Neuronal stem cell (in vitro differentiated cells): ENCODE measurements around the gene RASAL2.

Experiments
- DNase-seq: peaks from one replicate; pipeline ENCODE4 v3.0.0-alpha.2; 2013; ENCODE audit warnings: low spot score
- H2AFZ ChIP-seq: one replicate; pipeline ENCODE4 v1.6.1; 2013; ENCODE audit warnings: mild to moderate bottlenecking, low read length, inconsistent platforms
- H2AK5ac ChIP-seq: 2 replicates; pipeline ENCODE4 v1.6.1; 2013; ENCODE audit warnings: low read depth, mild to moderate bottlenecking, inconsistent platforms, low read length, moderate library complexity, mixed read lengths
- H2BK120ac ChIP-seq: 2 replicates; pipeline ENCODE4 v1.6.1; 2013; ENCODE audit warnings: low read depth, mild to moderate bottlenecking, inconsistent platforms, low read length, moderate library complexity, mixed read lengths
- H2BK12ac ChIP-seq: one replicate; pipeline ENCODE4 v1.6.1; 2013; ENCODE audit warnings: low read length, inconsistent platforms
- H2BK15ac ChIP-seq: 2 replicates; pipeline ENCODE4 v1.6.1; 2013; ENCODE audit warnings: mild to moderate bottlenecking, low read length, inconsistent platforms, mixed read lengths
- H2BK5ac ChIP-seq: one replicate; pipeline ENCODE4 v1.6.1; 2013; ENCODE audit warnings: inconsistent platforms, mild to moderate bottlenecking, low read length, moderate library complexity
- H3K14ac ChIP-seq: one replicate; pipeline ENCODE4 v1.6.1; 2013; ENCODE audit warnings: low read length, inconsistent platforms
- H3K18ac ChIP-seq: 2 replicates; pipeline ENCODE4 v1.6.1; 2013; ENCODE audit warnings: low read length, inconsistent platforms
- H3K23ac ChIP-seq: 2 replicates; pipeline ENCODE4 v1.6.1; 2013; ENCODE audit warnings: low read depth, mild to moderate bottlenecking, mixed read lengths, low read length, inconsistent platforms; ENCODE audit not compliant: poor library complexity
- H3K27ac ChIP-seq: replicated peaks from 3 replicates; pipeline ENCODE4 v1.5.1; 2013; ENCODE audit warnings: low read length, inconsistent platforms
- H3K27me3 ChIP-seq, 3 experiments: 2 replicates each; pipeline ENCODE4 v1.6.1; 2013; ENCODE audit warnings: low read length in 3 of 3, mild to moderate bottlenecking in 2 of 3, inconsistent platforms in 1 of 3, low read depth in 1 of 3, mixed read lengths in 1 of 3, moderate library complexity in 1 of 3; ENCODE audit not compliant: control insufficient read depth in 3 of 3, insufficient read depth in 3 of 3
- H3K36me3 ChIP-seq, 2 donors: replicated peaks in 1 of 2; 2 replicates each; pipeline ENCODE4 v1.6.1; 2013; ENCODE audit warnings: low read length in 2 of 2; ENCODE audit not compliant: control insufficient read depth in 2 of 2, insufficient read depth in 2 of 2
- H3K4ac ChIP-seq: 2 replicates; pipeline ENCODE4 v1.6.1; 2013; ENCODE audit warnings: inconsistent platforms, mild to moderate bottlenecking, low read length, moderate library complexity
- H3K4me1 ChIP-seq, 2 donors: 1 replicate in 1 of 2; 2 replicates in 1 of 2; pipeline ENCODE4 v1.6.1; 2013; ENCODE audit warnings: low read length in 2 of 2, low read depth in 1 of 2; ENCODE audit not compliant: control insufficient read depth in 2 of 2, insufficient read depth in 1 of 2
- H3K4me2 ChIP-seq: one replicate; pipeline ENCODE4 v1.6.1; 2013; ENCODE audit warnings: mild to moderate bottlenecking, low read length, inconsistent platforms; ENCODE audit not compliant: insufficient read depth, poor library complexity, severe bottlenecking
- H3K4me3 ChIP-seq, 2 donors: 2 replicates each; pipeline ENCODE4 v1.5.1; 2013; ENCODE audit warnings: low read length in 2 of 2, mild to moderate bottlenecking in 2 of 2, inconsistent platforms in 1 of 2, moderate library complexity in 1 of 2
- H3K79me1 ChIP-seq: one replicate; pipeline ENCODE4 v1.6.1; 2013; ENCODE audit warnings: low read depth, mild to moderate bottlenecking, inconsistent platforms, low read length, moderate library complexity
- H3K9ac ChIP-seq: one replicate; pipeline ENCODE4 v1.6.1; 2013; ENCODE audit warnings: mild to moderate bottlenecking, low read depth, low read length, inconsistent platforms; ENCODE audit not compliant: poor library complexity
- H3K9me3 ChIP-seq, 2 donors: replicated peaks in 1 of 2; 2 replicates each; pipeline versions ENCODE3 to v1.6.1; 2013; ENCODE audit warnings: low read length in 2 of 2, mild to moderate bottlenecking in 2 of 2, inconsistent platforms in 1 of 2, low read depth in 1 of 2, mixed read lengths in 1 of 2, moderate library complexity in 1 of 2; ENCODE audit not compliant: control insufficient read depth in 2 of 2, insufficient read depth in 1 of 2
- H4K8ac ChIP-seq: one replicate; pipeline ENCODE4 v1.6.1; 2013; ENCODE audit warnings: low read depth, mild to moderate bottlenecking, inconsistent platforms, low read length, moderate library complexity
- H4K91ac ChIP-seq: one replicate; pipeline ENCODE4 v1.6.1; 2013; ENCODE audit warnings: low read length, low read depth, mild to moderate bottlenecking, inconsistent platforms; ENCODE audit not compliant: poor library complexity
- WGBS, 2 donors: extraction: QIAGEN DNeasy Blood & Tissue Kit; methylation state at CpG; one replicate each; pipeline ENCODE4 v1.1.7; 2013; ENCODE audit warnings: missing lambda C conversion rate in 2 of 2, mixed read lengths in 1 of 2; ENCODE audit not compliant: insufficient read length in 2 of 2, insufficient replicate concordance in 1 of 2; ENCODE audit errors: extremely low coverage in 2 of 2; 5-methylcytosine and 5-hydroxymethylcytosine counted together

Gene RASAL2

GRCh38 chr1:178094739-178095645 lies 1.1 kb downstream of the RASAL2 start:
- H3K4me2 ChIP-seq: peak overlapping the region; percentile 58
- H2BK5ac ChIP-seq: no peak overlapping the region
- WGBS, 2 donors: no CpG with 5 or more reads among the region's 11 CpGs
- peak overlapping the region; percentile 97 for H3K9ac ChIP-seq
- H3K23ac ChIP-seq: no peak overlapping the region
- H4K91ac ChIP-seq: no peak overlapping the region
- no peaks in the 10 kb centered on the region for H3K9me3 ChIP-seq
- no peak overlapping the region for H2BK120ac ChIP-seq
- DNase-seq: no peak
- H2AFZ ChIP-seq: peak overlapping the region; percentile 98
- H2AK5ac ChIP-seq: no peak overlapping the region
- no peak overlapping the region for H3K4ac ChIP-seq
- H2BK12ac ChIP-seq: no peak overlapping the region
- H3K27ac ChIP-seq: peak overlapping the region; percentile 95
- H3K27me3 ChIP-seq: no peaks in the 10 kb centered on the region
- H3K79me1 ChIP-seq: peaks cover 2% of the 10 kb centered on the region
- H3K14ac ChIP-seq: peak overlapping the region; percentile 3
- peak overlapping the region; percentile 65 to 99 for H3K4me3 ChIP-seq
- H3K18ac ChIP-seq: peak overlapping the region; percentile 95
- H3K4me1 ChIP-seq: peaks cover 3 to 7% of the 10 kb centered on the region in 2 donors
- H4K8ac ChIP-seq: no peak overlapping the region
- H2BK15ac ChIP-seq: no peak overlapping the region
- H3K36me3 ChIP-seq: no peaks in the 10 kb centered on the region

- DNase-seq: no peak
- Histone ChIP-seq H3K36me3 (no peaks in the 10 kb centered on the region), H3K4me1 (peaks cover 5 to 7% of the 10 kb centered on the region in 2 donors), H3K14ac (no peak overlapping the region), H3K27me3 (no peaks in the 10 kb centered on the region), H2BK5ac (no peak overlapping the region), H2BK15ac (no peak overlapping the region), H2BK120ac (no peak overlapping the region), H2AFZ (no peak overlapping the region), H3K27ac (no peak overlapping the region), H4K91ac (no peak overlapping the region), H4K8ac (no peak overlapping the region), H3K9ac (no peak overlapping the region), H3K4me2 (no peak overlapping the region), H3K9me3 (no peaks in the 10 kb centered on the region), H3K4me3 (no peak overlapping the region), H3K4ac (no peak overlapping the region), H3K79me1 (peaks cover 2% of the 10 kb centered on the region), H2BK12ac (no peak overlapping the region), H3K23ac (no peak overlapping the region), H2AK5ac (no peak overlapping the region), H3K18ac (no peak overlapping the region)
- WGBS, 2 donors: no CpG with 5 or more reads among the region's 3 CpGs
Observed at GRCh38 chr1:178096421-178096820, 2.5 kb downstream of the RASAL2 start.

DNA sequence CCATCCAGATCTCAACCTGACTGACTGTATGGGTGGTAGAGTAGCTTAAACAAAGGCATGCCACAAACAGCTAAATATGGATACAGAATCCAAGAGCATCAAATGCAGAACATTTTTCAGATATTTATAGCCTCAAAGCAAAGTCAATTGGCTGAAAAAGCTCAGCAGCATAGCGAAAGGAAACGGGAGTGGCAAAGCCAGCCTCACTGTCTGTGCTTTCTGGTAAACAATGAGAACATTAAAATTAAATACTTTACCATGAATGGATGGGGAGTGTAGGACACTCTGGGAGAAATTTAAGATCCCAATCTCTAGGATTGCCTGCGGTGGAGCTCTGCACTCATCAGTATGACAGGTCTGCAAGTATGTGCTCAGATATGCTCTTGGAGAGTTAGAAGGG lies 4.4 kb downstream of the RASAL2 start:
- no CpG with 5 or more reads among the region's 3 CpGs for WGBS, 2 donors
- H2AK5ac ChIP-seq: no peak overlapping the region
- no peaks in the 10 kb centered on the region for H3K9me3 ChIP-seq
- no peaks in the 10 kb centered on the region for H3K27me3 ChIP-seq
- H3K14ac ChIP-seq: no peak overlapping the region
- H3K36me3 ChIP-seq: no peaks in the 10 kb centered on the region
- H3K9ac ChIP-seq: no peak overlapping the region
- DNase-seq: no peak
- H3K18ac ChIP-seq: no peak overlapping the region
- no peak overlapping the region for H3K4ac ChIP-seq
- H2BK120ac ChIP-seq: no peak overlapping the region
- H4K8ac ChIP-seq: no peak overlapping the region
- no peak overlapping the region for H3K27ac ChIP-seq
- H4K91ac ChIP-seq: no peak overlapping the region
- H2BK12ac ChIP-seq: no peak overlapping the region
- no peak overlapping the region for H3K4me3 ChIP-seq
- peaks cover 5 to 7% of the 10 kb centered on the region in 2 donors for H3K4me1 ChIP-seq
- H2AFZ ChIP-seq: no peak overlapping the region
- peaks cover 2% of the 10 kb centered on the region for H3K79me1 ChIP-seq
- no peak overlapping the region for H3K23ac ChIP-seq
- H2BK15ac ChIP-seq: no peak overlapping the region
- H3K4me2 ChIP-seq: no peak overlapping the region
- H2BK5ac ChIP-seq: no peak overlapping the region

- no peaks in the 10 kb centered on the region for H3K36me3 ChIP-seq
- H2AFZ ChIP-seq: no peak overlapping the region
- no peak overlapping the region for H3K4ac ChIP-seq
- no peak overlapping the region for H3K9ac ChIP-seq
- no peak overlapping the region for H4K91ac ChIP-seq
- no peaks in the 10 kb centered on the region for H3K79me1 ChIP-seq
- no peak overlapping the region for H3K4me3 ChIP-seq
- H3K4me2 ChIP-seq: no peak overlapping the region
- WGBS, 2 donors: 100% methylated on average over 1 of the region's 2 CpGs; no CpG with 5 or more reads in 1 of the 2 donors
- no peak overlapping the region for H2BK5ac ChIP-seq
- no peak overlapping the region for H3K23ac ChIP-seq
- H3K14ac ChIP-seq: no peak overlapping the region
- no peak overlapping the region for H2BK15ac ChIP-seq
- no peak overlapping the region for H3K18ac ChIP-seq
- H2BK120ac ChIP-seq: no peak overlapping the region
- no peak overlapping the region for H3K27ac ChIP-seq
- no peak overlapping the region for H2AK5ac ChIP-seq
- no peak overlapping the region for H2BK12ac ChIP-seq
- no peak for DNase-seq
- H3K9me3 ChIP-seq: no peaks in the 10 kb centered on the region
- H4K8ac ChIP-seq: no peak overlapping the region
- no peaks in the 10 kb centered on the region for H3K27me3 ChIP-seq
- H3K4me1 ChIP-seq: peaks cover 3 to 6% of the 10 kb centered on the region in 2 donors
Observed at GRCh38 chr1:178101266-178101630, 7.3 kb downstream of the RASAL2 start.
